WTC11 (cell line): Measurements from ENCODE around the gene ILK. TPM values are rescaled to one million over a fixed set of nuclear protein-coding genes. Genes with fewer than 3 reads are reported as not detected.

Experiments
- ATAC-seq: fragments of 200-7000 bp; cut with Tn5 transposase; 2 replicates; pipeline ENCODE4 v1.10.0; 2021; ENCODE audit warnings: mild to moderate bottlenecking, moderate library complexity
- CTCF ChIA-PET: fragments of 300-600 bp; sonication (Branson Sonifier 250); formaldehyde crosslinking; loops from one replicate; lab custom pipeline; 2021; ENCODE audit warnings: antibody characterized with exemption; lab: Charles Lee
- POLR2A ChIA-PET: fragments of 350-600 bp; sonication (Branson Sonifier 250); formaldehyde crosslinking; loops from one replicate; lab custom pipeline; 2021; ENCODE audit warnings: antibody characterized with exemption; lab: Charles Lee
- DNase-seq: peaks from one replicate; pipeline ENCODE4 v3.0.0; 2021; ENCODE audit warnings: low spot score
- H3K27ac Mint-ChIP-seq: 2 replicates; pipeline ENCODE4 v1.8.0; 2021; ENCODE audit warnings: mixed read lengths
- H3K27me3 Mint-ChIP-seq: 2 replicates; pipeline ENCODE4 v1.8.0; 2021; ENCODE audit warnings: low read depth, mild to moderate bottlenecking, moderate library complexity, mixed read lengths
- H3K36me3 Mint-ChIP-seq: 2 replicates; pipeline ENCODE4 v1.8.0; 2021; ENCODE audit warnings: mixed read lengths
- H3K4me1 Mint-ChIP-seq: 2 replicates; pipeline ENCODE4 v1.8.0; 2022; ENCODE audit warnings: mixed read lengths
- H3K4me3 Mint-ChIP-seq: 2 replicates; pipeline ENCODE4 v1.8.0; 2021; ENCODE audit warnings: mild to moderate bottlenecking, moderate library complexity, mixed read lengths
- H3K9me3 Mint-ChIP-seq: 2 replicates; pipeline ENCODE4 v1.8.0; 2021; ENCODE audit warnings: mixed read lengths
- ATF6 ChIP-seq: sonication (generic); formaldehyde crosslinking; IDR thresholded peaks from 2 replicates; pipeline ENCODE4 v1.8.1; 2023; ENCODE audit warnings: mild to moderate bottlenecking, missing genetic modification reagents
- E2F5 ChIP-seq: sonication (generic); formaldehyde crosslinking; IDR thresholded peaks from 2 replicates; pipeline ENCODE4 v1.8.1; 2022; ENCODE audit warnings: mild to moderate bottlenecking, moderate library complexity, missing genetic modification reagents
- FOXP4 ChIP-seq: sonication (generic); formaldehyde crosslinking; IDR thresholded peaks from 2 replicates; pipeline ENCODE4 v1.8.0; 2022; ENCODE audit warnings: mild to moderate bottlenecking, missing genetic modification reagents
- GABPB1 ChIP-seq: sonication (generic); formaldehyde crosslinking; IDR thresholded peaks from 2 replicates; pipeline ENCODE4 v1.8.1; 2023; ENCODE audit warnings: mild to moderate bottlenecking, missing genetic modification reagents
- KAT7 ChIP-seq: sonication (generic); formaldehyde crosslinking; IDR thresholded peaks from 2 replicates; pipeline ENCODE4 v1.8.1; 2023; ENCODE audit warnings: missing genetic modification reagents, mild to moderate bottlenecking, borderline replicate concordance
- MLX ChIP-seq: sonication (generic); formaldehyde crosslinking; IDR thresholded peaks from 2 replicates; pipeline ENCODE4 v1.8.1; 2023; ENCODE audit warnings: mild to moderate bottlenecking, missing genetic modification reagents, moderate library complexity
- SOX15 ChIP-seq: fragments of 250-450 bp; sonication (Bioruptor Pico); IDR thresholded peaks from 2 replicates; pipeline ENCODE4 v1.9.0; 2021; ENCODE audit warnings: mild to moderate bottlenecking
- ZMAT4 ChIP-seq: fragments of 250-450 bp; sonication (Bioruptor Pico); IDR thresholded peaks from 2 replicates; pipeline ENCODE4 v1.9.0; 2021; ENCODE audit warnings: mild to moderate bottlenecking
- ZNF396 ChIP-seq: fragments of 250-450 bp; sonication (Bioruptor Pico); IDR thresholded peaks from 2 replicates; pipeline ENCODE4 v1.8.0; 2021; ENCODE audit warnings: mild to moderate bottlenecking, moderate library complexity, borderline replicate concordance
- ZNF423 ChIP-seq: fragments of 250-450 bp; sonication (Bioruptor Pico); IDR thresholded peaks from 2 replicates; pipeline ENCODE4 v2.1.2; 2022; ENCODE audit warnings: mild to moderate bottlenecking, moderate library complexity
- ZNF512 ChIP-seq: sonication (generic); formaldehyde crosslinking; IDR thresholded peaks from 2 replicates; pipeline ENCODE4 v1.8.1; 2022; ENCODE audit warnings: missing genetic modification reagents, borderline replicate concordance
- ZNF671 ChIP-seq: fragments of 250-450 bp; sonication (Bioruptor Pico); IDR thresholded peaks from 2 replicates; pipeline ENCODE4 v1.8.0; 2021; ENCODE audit warnings: mild to moderate bottlenecking
- total RNA-seq: library from RNA; stranded (reverse); gene quantifications from 3 replicates; pipeline ENCODE4 v1.2.3, GENCODE V29; 2021

ILK gene
- total RNA-seq, 1 experiment from 2014 or later = 97.7 TPM

GRCh38 chr11:6655020-6655789 is 51.6 kb downstream of the ILK start:
- Mint-ChIP-seq H3K27me3 (peaks cover 19% of the 10 kb centered on the region), H3K36me3 (no peaks in the 10 kb centered on the region), H3K4me3 (no peak overlapping the region), H3K27ac (no peak overlapping the region), H3K9me3 (no peaks in the 10 kb centered on the region), H3K4me1 (peaks cover 11% of the 10 kb centered on the region)
- ChIA-PET POLR2A (no interaction called here), CTCF (interaction anchor here (1.0 kb wide), 4 partner anchors 28 to 276 kb away, joined by 3 to 6 read pairs (median 4); partner anchors contain the start of gene MRPL17)
- TF ChIP-seq ZMAT4 (CRISPR knock-in tag) = no peak
- peak; percentile 34 for DNase-seq
- ATAC-seq = peak; percentile 52

- H3K4me3 Mint-ChIP-seq = peak within 1 kb of the TSS; percentile 79
- ATAC-seq = peak; percentile 63
- CTCF ChIA-PET = interaction anchor here (1.0 to 2.3 kb wide), 5 partner anchors 12 to 277 kb away, joined by 3 to 14 read pairs (median 5); partner anchors contain the start of gene MRPL17
Measured at GRCh38 chr11:6655790-6656583, 52.4 kb downstream of the ILK start, which contains the start of gene DCHS1. TSS of gene DCHS1 (minus strand) at chr11:6655809. CDS start at chr11:6641613, 14,196 bp downstream.

GRCh38 chr11:6656584-6656915 is 53.0 kb downstream of the ILK start:
- POLR2A ChIA-PET = no interaction called here
- peak overlapping the region; percentile 79 for H3K4me3 Mint-ChIP-seq
- no peaks in the 10 kb centered on the region for H3K9me3 Mint-ChIP-seq
- no peak for ATAC-seq
- no peak for DNase-seq
- no peaks in the 10 kb centered on the region for H3K36me3 Mint-ChIP-seq
- CTCF ChIA-PET = interaction anchor here (2.3 kb wide), 1 partner anchor 11 kb away, joined by 14 read pairs; no protein-coding TSS in a partner anchor
- peaks cover 11% of the 10 kb centered on the region for H3K4me1 Mint-ChIP-seq
- TF ChIP-seq ZNF512 (CRISPR knock-in tag) (no peak), SOX15 (CRISPR knock-in tag) (no peak), ATF6 (no peak)
- peaks cover 19% of the 10 kb centered on the region for H3K27me3 Mint-ChIP-seq
- H3K27ac Mint-ChIP-seq = no peak overlapping the region

More at GRCh38 chr11:6655790-6656583, 52.4 kb downstream of the ILK start, which contains the start of gene DCHS1:
- peak; percentile 63 for DNase-seq
- Mint-ChIP-seq H3K4me1 (peaks cover 11% of the 10 kb centered on the region), H3K36me3 (no peaks in the 10 kb centered on the region), H3K9me3 (no peaks in the 10 kb centered on the region), H3K27me3 (peaks cover 19% of the 10 kb centered on the region), H3K27ac (no peak within 1 kb of the TSS)
- POLR2A ChIA-PET = no interaction called here
- TF ChIP-seq ZNF671 (CRISPR knock-in tag) (no peak), ZNF512 (CRISPR knock-in tag) (peak; percentile 84; the same call in 1 of the 2 replicates), ZNF396 (no peak), GABPB1 (CRISPR knock-in tag) (no peak)
- TF ChIP-seq, all 79 proteins: peak for 1

GRCh38 chr11:6656936-6657335 is 53.4 kb downstream of the ILK start:
- ATAC-seq = peak; percentile 7; the same call in 1 of the 2 replicates
- Mint-ChIP-seq H3K36me3 (no peaks in the 10 kb centered on the region), H3K27me3 (peaks cover 19% of the 10 kb centered on the region), H3K4me1 (peaks cover 11% of the 10 kb centered on the region), H3K27ac (no peak overlapping the region), H3K9me3 (no peaks in the 10 kb centered on the region), H3K4me3 (peak overlapping the region; percentile 79)
- no peak for DNase-seq
- POLR2A ChIA-PET = no interaction called here
- CTCF ChIA-PET = interaction anchor here (2.3 kb wide), 1 partner anchor 11 kb away, joined by 14 read pairs; no protein-coding TSS in a partner anchor
- TF ChIP-seq E2F5 (CRISPR knock-in tag) (no peak), SOX15 (CRISPR knock-in tag) (no peak), KAT7 (no peak), FOXP4 (CRISPR knock-in tag) (no peak), ZNF423 (CRISPR knock-in tag) (no peak), MLX (CRISPR knock-in tag) (no peak), ATF6 (no peak)
